HepG2 (cell line): ENCODE data around the gene MMP28. TPM values are rescaled to one million over a fixed set of nuclear protein-coding genes. Genes with fewer than 3 reads are reported as not detected.

Experiments
- ARID5B ChIP-seq: IDR thresholded peaks from 2 replicates; pipeline ENCODE4 v1.4.0; 2020; ENCODE audit warnings: mild to moderate bottlenecking, missing genetic modification reagents
- ATF1 ChIP-seq: IDR thresholded peaks from 2 replicates; pipeline ENCODE4 v1.6.1; 2016; ENCODE audit warnings: mild to moderate bottlenecking, control low read depth
- ERF ChIP-seq: IDR thresholded peaks from 2 replicates; pipeline ENCODE4 v1.6.1; 2018; ENCODE audit warnings: missing biosample characterization, missing genetic modification reagents
- NFATC3 ChIP-seq: sonication (generic); formaldehyde crosslinking; IDR thresholded peaks from 2 replicates; pipeline ENCODE4 v1.5.1; 2020; ENCODE audit warnings: mild to moderate bottlenecking, missing genetic modification reagents
- SP2 ChIP-seq: sonication (generic); formaldehyde crosslinking; IDR thresholded peaks from 2 replicates; pipeline ENCODE4 v1.5.1; 2020; ENCODE audit warnings: mild to moderate bottlenecking, missing genetic modification reagents
- TGIF2 ChIP-seq: IDR thresholded peaks from 2 replicates; pipeline ENCODE4 v1.6.1; 2016; ENCODE audit warnings: control low read depth, missing compliant biosample characterization
- ZFP36L2 ChIP-seq: sonication (generic); formaldehyde crosslinking; IDR thresholded peaks from 2 replicates; pipeline ENCODE4 v1.4.0; 2020; ENCODE audit warnings: missing genetic modification reagents
- ZNF160 ChIP-seq: sonication (generic); formaldehyde crosslinking; IDR thresholded peaks from 2 replicates; pipeline ENCODE4 v1.8.0; 2022; ENCODE audit warnings: mild to moderate bottlenecking, inconsistent platforms, missing genetic modification reagents
- ZNF766 ChIP-seq: sonication (generic); formaldehyde crosslinking; IDR thresholded peaks from 2 replicates; pipeline ENCODE4 v1.5.0; 2020; ENCODE audit warnings: missing genetic modification reagents, borderline replicate concordance
- ZNF770 ChIP-seq: sonication (generic); formaldehyde crosslinking; IDR thresholded peaks from 2 replicates; pipeline ENCODE4 v1.5.0; 2020; ENCODE audit warnings: mild to moderate bottlenecking, missing genetic modification reagents
- ZNF879 ChIP-seq: sonication (generic); formaldehyde crosslinking; IDR thresholded peaks from 2 replicates; pipeline ENCODE4 v1.8.1; 2023; ENCODE audit warnings: missing genetic modification reagents
- ZSCAN9 ChIP-seq: IDR thresholded peaks from 2 replicates; pipeline ENCODE4 v1.6.1; 2016; ENCODE audit warnings: borderline replicate concordance
- polyA plus RNA-seq, 8 experiments: library from polyadenylated mRNA; depleted of rRNA in 3 of 8; stranded (reverse) in 7 of 8; unstranded in 1 of 8; fragments of >200 nt; fragmentation: Illumina TruSeq in 4 of 8; extraction: Trizol in 4 of 8; gene quantifications; 2 replicates each; pipeline versions ENCODE4 v1.2.1 to v1.2.3, GENCODE V29; 2011 to 2016; ENCODE audit warnings: low read depth in 4 of 8, missing spikeins in 1 of 8, mixed read lengths in 1 of 8; ENCODE audit not compliant: insufficient read depth in 1 of 8
- total RNA-seq, 5 experiments: library from RNA; depleted of rRNA; stranded (reverse); fragments of >200 nt; fragmentation: Illumina TruSeq; extraction: Trizol; gene quantifications; 2 replicates each; pipeline ENCODE4 v1.2.3, GENCODE V29; 2016; ENCODE audit warnings: low read depth in 1 of 5
- TF ChIP-seq, protein P1 (sequence below): sonication (generic); formaldehyde crosslinking; IDR thresholded peaks from 2 replicates; pipeline ENCODE4 v1.4.0; 2020; ENCODE audit warnings: mild to moderate bottlenecking, missing genetic modification reagents
- TF ChIP-seq, protein P2 (sequence below): sonication (generic); formaldehyde crosslinking; IDR thresholded peaks from 2 replicates; pipeline ENCODE4 v1.4.0; 2020; ENCODE audit warnings: mild to moderate bottlenecking, missing genetic modification reagents, borderline replicate concordance
- TF ChIP-seq, protein P3 (sequence below): sonication (generic); formaldehyde crosslinking; IDR thresholded peaks from 2 replicates; pipeline ENCODE4 v1.8.1; 2023; ENCODE audit warnings: mild to moderate bottlenecking, missing genetic modification reagents

The MMP28 gene
- total and polyA plus RNA-seq, 2 of the 13 experiments (the other 11 are each of a cell fraction or from before 2014, with no cell fraction given): not detected

- TF ChIP-seq, protein P1, sequence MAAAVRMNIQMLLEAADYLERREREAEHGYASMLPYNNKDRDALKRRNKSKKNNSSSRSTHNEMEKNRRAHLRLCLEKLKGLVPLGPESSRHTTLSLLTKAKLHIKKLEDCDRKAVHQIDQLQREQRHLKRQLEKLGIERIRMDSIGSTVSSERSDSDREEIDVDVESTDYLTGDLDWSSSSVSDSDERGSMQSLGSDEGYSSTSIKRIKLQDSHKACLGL (CRISPR knock-in tag): peak; percentile 32; the same call in 1 of the 2 replicates
- TF ChIP-seq ZNF770 (CRISPR knock-in tag) (peak; percentile 65), NFATC3 (CRISPR knock-in tag) (peak; percentile 80; the same call in 1 of the 2 replicates), ATF1 (0 out of 2 replicates have a peak, but pooled peaks have one; percentile 45), ERF (peak; percentile 91), ZSCAN9 (CRISPR knock-in tag) (peak; percentile 78), ZFP36L2 (CRISPR knock-in tag) (no peak), ZNF766 (CRISPR knock-in tag) (peak; percentile 83), SP2 (CRISPR knock-in tag) (peak; percentile 67), TGIF2 (0 out of 2 replicates have a peak, but pooled peaks have one; percentile 21), ZNF879 (CRISPR knock-in tag) (peak; percentile 88; the same call in 1 of the 2 replicates), ARID5B (CRISPR knock-in tag) (peak; percentile 55), ZNF160 (no peak)
- TF ChIP-seq, protein P2, sequence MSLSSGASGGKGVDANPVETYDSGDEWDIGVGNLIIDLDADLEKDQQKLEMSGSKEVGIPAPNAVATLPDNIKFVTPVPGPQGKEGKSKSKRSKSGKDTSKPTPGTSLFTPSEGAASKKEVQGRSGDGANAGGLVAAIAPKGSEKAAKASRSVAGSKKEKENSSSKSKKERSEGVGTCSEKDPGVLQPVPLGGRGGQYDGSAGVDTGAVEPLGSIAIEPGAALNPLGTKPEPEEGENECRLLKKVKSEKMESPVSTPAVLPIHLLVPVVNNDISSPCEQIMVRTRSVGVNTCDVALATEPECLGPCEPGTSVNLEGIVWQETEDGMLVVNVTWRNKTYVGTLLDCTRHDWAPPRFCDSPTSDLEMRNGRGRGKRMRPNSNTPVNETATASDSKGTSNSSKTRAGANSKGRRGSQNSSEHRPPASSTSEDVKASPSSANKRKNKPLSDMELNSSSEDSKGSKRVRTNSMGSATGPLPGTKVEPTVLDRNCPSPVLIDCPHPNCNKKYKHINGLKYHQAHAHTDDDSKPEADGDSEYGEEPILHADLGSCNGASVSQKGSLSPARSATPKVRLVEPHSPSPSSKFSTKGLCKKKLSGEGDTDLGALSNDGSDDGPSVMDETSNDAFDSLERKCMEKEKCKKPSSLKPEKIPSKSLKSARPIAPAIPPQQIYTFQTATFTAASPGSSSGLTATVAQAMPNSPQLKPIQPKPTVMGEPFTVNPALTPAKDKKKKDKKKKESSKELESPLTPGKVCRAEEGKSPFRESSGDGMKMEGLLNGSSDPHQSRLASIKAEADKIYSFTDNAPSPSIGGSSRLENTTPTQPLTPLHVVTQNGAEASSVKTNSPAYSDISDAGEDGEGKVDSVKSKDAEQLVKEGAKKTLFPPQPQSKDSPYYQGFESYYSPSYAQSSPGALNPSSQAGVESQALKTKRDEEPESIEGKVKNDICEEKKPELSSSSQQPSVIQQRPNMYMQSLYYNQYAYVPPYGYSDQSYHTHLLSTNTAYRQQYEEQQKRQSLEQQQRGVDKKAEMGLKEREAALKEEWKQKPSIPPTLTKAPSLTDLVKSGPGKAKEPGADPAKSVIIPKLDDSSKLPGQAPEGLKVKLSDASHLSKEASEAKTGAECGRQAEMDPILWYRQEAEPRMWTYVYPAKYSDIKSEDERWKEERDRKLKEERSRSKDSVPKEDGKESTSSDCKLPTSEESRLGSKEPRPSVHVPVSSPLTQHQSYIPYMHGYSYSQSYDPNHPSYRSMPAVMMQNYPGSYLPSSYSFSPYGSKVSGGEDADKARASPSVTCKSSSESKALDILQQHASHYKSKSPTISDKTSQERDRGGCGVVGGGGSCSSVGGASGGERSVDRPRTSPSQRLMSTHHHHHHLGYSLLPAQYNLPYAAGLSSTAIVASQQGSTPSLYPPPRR (CRISPR knock-in tag): peak; percentile 47; the same call in 1 of the 2 replicates
- TF ChIP-seq, protein P3, sequence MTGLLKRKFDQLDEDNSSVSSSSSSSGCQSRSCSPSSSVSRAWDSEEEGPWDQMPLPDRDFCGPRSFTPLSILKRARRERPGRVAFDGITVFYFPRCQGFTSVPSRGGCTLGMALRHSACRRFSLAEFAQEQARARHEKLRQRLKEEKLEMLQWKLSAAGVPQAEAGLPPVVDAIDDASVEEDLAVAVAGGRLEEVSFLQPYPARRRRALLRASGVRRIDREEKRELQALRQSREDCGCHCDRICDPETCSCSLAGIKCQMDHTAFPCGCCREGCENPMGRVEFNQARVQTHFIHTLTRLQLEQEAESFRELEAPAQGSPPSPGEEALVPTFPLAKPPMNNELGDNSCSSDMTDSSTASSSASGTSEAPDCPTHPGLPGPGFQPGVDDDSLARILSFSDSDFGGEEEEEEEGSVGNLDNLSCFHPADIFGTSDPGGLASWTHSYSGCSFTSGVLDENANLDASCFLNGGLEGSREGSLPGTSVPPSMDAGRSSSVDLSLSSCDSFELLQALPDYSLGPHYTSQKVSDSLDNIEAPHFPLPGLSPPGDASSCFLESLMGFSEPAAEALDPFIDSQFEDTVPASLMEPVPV (CRISPR knock-in tag): peak; percentile 73; the same call in 1 of the 2 replicates
These were observed 13.8 kb upstream of the MMP28 start, which contains the start of gene TAF15 (continued) for GRCh38 chr17:35808962-35809854.
